Stromal cell of bone marrow (primary cell): ENCODE results near the gene CPEB4.
A peak's percentile ranks its signal among the peaks of the same experiment; 100 is the strongest.

Experiments used
- DNase-seq: peaks from one replicate; pipeline ENCODE4 v3.0.0-alpha.2; 2012; ENCODE audit warnings: low read depth

CPEB4 gene

GRCh38 chr5:173859408-173860159, 28.6 kb upstream of the CPEB4 start:
- DNase-seq = no peak

DNA sequence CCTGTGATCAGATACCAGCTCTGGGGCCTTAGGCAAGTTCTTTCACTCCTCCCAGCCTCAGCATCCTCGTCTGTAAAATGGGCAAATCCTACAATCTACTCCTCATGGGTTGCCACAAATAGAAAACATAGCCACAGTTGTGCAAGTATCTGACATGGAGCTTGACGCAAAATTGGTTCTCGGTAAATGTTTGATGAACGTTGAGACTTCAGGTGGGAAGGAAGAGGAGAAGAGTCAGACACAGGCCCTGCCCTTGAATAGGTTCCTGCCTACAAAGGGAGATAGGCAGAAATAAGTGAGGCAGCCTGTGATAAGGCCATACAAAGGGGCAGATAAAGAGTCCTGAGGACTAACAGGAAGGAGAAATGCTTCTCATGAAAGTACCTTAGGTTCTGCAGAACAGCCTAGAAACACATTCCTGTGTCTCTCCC, 26.1 kb upstream of the CPEB4 start:
- no peak for DNase-seq

GRCh38 chr5:173863359-173863758, 24.8 kb upstream of the CPEB4 start:
- DNase-seq = no peak

- DNase-seq = no peak
Observed at GRCh38 chr5:173864126-173865050, 23.8 kb upstream of the CPEB4 start.

GRCh38 chr5:173866243-173866857, 21.8 kb upstream of the CPEB4 start:
- no peak for DNase-seq

DNA sequence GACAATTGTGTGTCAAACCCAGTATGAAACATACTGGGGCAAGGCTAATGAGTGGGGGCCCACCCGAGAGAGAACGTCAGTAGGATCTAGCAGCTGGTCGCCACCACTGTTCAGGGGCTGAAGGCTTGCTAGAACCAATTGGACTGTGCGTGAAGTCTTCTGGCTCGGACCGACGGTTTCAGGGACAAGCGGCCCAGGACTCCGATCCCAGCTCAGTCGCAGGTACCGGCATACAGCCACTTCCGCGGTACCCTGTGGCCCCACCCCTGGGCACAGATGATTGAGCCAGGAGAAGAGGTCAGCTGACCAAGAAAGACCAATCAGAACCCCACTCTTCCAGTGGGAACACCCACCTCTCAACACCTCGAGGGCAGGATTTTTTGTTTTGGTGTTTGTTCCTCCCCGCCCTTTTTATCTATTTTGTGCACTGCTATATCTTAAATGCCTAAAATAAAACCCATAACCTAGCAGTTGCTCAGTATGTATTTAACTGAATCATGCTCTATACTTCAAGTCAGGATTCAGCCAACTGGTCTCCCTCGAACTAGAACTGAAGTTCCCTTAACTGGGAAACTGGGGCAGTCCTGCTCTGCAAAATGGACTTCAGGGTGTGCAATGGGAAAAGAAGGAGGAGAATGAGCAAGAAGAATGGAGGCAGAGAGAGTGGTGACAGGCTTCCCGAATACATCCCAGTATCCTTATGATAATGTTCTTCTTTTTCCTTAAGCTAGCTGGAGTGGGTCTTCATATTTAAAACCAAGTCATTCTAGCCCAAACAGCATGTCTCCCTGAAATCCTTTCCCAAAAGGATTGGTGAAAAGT, 21.1 kb upstream of the CPEB4 start:
- no peak for DNase-seq

DNA sequence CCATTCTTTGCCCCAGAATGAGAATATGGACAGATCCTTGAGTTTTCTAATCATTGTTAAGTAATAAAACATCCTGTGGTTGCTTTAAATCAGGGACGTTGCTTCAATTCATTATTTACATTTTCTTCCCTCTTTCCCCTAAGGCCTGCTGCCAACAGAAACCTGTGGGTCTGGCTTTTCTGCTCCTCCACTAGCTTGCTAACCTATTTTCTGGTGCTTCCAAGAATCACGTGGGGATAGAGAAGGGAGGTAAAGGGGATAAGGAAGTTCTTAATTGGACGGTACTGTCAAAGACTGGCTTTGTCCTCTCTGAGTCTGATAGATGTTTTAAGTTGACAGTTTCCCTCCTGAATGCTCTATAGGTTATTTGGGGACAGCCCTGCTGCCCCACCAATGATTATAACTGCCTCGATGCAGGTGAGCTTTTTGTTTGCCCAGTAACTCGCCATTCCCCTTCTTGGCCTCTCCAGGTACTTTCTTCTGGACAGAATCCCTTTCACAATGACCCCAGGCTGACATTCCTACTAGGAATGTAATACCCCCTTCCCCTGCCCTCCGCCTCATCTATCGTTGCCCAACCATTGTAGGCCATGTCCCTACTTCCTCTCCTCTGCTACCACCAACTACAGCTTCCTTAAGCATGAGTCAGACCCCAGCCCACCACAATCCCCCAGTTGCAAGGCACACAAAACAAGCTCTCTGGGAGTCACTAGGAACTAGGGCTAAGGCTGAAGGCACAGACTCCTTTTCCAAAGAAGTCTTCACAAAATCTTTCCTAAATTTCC, 19.9 kb upstream of the CPEB4 start:
- DNase-seq = no peak

DNA sequence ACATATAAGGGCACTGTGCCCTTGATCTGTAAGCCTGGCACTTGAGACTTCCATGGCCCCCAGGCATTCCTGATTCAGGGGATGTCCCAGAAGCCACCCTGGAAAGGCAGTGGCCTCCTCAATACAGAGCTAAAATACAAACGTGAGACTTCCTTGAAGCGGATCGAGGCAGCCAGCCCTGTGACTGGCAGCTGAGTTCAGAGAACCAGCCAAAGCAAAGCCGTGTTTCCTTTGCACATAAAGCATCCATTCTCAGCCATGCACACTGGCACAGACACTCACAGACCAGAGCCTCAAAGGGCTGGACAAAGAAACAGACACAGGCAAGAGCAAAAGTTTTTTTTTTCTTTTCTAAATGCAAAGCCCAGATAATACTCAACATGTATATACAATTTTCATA, 18.8 kb upstream of the CPEB4 start:
- no peak for DNase-seq

- no peak for DNase-seq
Observed at GRCh38 chr5:173872957-173873305, 15.2 kb upstream of the CPEB4 start.

DNA sequence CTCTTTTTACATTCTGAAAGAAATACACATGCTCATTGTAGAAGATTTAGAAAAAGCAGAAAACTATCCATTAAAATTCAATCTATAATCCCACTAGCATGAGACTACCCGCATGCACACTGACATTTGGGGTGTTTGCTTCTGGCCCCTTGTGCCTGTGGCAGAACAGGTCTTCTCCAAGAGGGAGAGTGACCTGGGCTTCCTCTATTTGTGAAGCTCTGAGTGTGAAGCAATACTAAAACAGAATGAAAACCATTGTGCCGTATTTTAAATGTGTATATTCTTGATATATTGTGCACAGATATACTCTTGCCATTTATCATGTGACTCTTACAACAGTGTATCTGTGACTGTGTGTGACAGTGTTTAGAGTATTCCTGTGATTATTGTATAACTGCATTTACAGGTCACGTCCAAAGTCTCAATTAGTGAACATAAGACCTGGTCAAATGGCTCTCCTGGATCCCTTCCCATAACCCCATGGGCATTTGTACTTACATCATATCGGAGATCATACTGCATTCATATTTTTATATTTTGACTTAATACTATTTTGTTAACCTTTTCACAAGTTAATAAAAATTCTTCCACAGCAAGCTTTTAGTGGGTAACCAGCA, 14.7 kb upstream of the CPEB4 start:
- no peak for DNase-seq

- no peak for DNase-seq
Observed at GRCh38 chr5:173875189-173875588, 13.0 kb upstream of the CPEB4 start.

DNA sequence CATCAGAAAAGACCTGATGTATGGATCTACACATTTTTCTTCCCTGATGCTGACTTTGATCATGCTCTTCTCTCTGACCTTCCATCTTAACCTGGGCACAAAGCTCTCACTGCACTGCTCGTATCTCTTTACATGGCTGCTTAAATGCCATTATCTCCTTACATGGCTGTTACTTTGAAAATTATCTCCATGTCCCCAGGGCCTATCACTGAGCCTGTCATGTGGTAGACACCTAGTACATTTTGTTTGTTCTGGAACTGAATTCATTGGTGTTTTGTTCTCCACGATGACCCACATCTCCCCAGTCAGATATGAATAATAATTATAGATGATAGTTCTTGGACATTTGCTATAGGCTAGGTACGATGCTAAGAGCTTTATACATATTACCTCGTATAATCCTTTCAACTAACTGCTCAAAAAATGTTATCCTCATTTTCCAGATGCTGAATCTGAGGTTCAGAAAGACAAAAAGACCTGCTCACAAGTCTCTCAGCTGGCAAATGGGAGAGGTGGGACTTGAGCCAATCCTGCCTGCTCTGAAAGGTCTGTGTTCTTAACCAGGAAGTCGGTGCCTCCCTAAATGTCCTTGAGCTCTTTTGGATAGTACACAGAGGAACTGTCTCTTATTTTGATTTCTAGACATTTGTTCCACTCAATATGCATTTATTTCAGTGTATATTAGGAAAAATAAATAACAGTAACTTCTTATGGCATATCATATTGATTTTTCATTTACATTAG, 9.8 kb upstream of the CPEB4 start:
- no peak for DNase-seq

GRCh38 chr5:173880306-173880985, 7.7 kb upstream of the CPEB4 start:
- DNase-seq = peak; percentile 69

DNA sequence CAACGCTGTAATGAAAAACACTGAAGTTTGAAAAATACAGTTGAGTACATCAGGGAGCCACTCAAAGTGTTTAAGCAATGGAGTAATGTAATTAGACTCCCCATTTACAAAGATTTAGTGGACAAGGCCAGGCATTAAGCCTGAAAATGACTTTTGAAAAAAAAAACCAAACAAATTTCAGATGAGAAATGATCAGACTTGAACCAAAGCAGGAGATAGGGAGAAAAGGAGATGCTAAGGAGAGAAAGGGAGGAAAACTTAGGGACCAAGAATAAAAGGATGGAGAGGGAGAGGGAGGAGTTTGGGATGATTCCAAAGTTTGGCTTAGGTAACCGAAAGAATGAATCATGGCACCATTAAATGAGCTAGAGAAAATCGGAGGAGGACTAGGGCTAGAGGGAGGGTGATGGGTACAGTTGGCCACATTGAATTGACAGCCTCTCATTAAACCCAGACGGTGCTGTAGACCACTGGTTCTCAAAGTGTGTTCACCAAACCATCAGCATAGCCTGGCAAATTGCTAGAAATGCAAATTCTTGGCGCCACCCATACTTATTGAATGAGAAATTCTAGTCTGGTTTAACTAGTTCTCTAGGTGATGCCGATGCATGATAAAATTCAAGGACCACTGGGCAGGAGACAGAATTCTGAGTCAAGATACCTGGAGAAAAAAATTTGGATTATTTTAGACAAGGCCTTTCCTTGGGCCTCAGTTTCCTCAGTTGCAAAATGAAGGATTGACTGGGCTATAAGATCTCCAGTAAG, 6.2 kb upstream of the CPEB4 start:
- DNase-seq = no peak

- no peak for DNase-seq
Observed at GRCh38 chr5:173882632-173883031, 5.5 kb upstream of the CPEB4 start.

DNA sequence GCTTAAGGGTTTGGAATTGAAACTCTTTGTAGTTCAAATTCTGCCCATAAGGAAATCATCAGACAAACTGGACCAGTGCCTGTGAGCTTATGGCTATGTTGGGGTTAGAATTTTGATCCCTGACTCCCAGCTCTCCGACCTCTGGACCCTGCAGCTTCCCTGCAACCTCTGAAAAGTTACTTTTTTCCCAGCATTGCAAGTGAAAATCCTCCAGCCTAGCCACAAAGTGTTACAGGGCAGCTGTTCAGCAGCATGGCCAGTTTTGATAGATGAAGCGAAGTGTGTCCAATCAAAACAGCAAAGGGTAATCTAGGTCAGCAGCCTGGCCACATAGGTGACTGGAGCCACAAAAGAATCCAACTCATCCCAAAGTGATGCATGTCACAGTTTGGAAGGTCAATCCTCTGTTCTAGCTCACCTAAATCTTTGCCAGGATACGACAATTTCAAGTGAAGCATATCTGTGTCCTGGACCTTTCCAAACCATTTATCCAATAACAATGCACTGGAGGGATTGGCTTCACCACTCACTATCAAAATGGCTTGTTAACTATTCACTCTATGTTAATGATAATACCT, 4.7 kb upstream of the CPEB4 start:
- DNase-seq = no peak

DNA sequence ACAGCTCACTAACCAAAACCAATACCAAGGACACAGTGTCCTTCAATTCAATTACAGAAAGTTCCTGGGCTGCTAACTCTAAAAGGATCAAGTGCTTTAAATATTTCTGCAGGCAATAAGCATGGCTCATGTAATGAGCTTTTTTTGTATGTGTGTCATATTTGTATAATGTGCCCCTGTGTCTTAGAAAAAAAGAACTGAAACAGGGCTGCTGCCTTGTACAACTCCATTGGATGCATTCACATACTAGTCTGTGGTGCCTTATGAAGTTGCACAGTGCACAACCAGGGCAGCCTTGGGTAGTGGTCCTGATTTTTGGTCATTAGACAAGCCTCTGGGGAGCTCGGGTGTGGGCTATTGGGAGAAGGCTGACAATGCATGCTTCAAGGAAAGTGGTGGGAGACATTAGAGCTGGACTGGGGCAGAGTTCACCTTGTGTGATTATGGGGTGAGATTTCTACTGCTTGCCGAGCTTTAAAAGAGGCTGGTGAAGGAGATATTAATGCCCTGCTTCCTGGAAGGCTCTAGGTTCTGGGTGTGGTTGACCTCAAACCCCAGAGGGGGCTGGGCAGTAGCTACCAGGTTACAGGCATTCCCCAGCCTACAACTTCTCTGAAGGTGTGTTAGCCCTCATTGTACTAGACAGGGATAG, 3.6 kb upstream of the CPEB4 start:
- no peak for DNase-seq

- no peak for DNase-seq
Observed at GRCh38 chr5:173885054-173885443, 3.1 kb upstream of the CPEB4 start.
